Measurements from ENCODE around the gene ATG9A. TPM values are rescaled to one million over a fixed set of nuclear protein-coding genes. Genes with fewer than 3 reads are reported as not detected.

Gene ATG9A
- polyA plus RNA-seq, 1 experiment = 84.3 TPM

GRCh38 chr2:219252900-219253752 lies 23.7 kb upstream of the ATG9A start, which contains the start of gene TUBA4B:
TUBA4B (plus strand) TSS chr2:219253243; CDS start chr2:219253408, 165 bp downstream.
- ChIA-PET POLR2A (interaction anchor here (0.6 to 1.7 kb wide), 8 partner anchors 13 to 258 kb away, joined by 3 to 9 read pairs (median 4); partner anchors contain the start of genes ABCB6 and DNAJB2), CTCF (interaction anchor here (2.5 to 3.1 kb wide), 2 partner anchors 25 to 42 kb away, joined by 16 to 19 read pairs; partner anchors contain the start of gene DNAJB2)
- no peak for DNase-seq (ENCODE audit: low read depth, low spot score)
- TF ChIP-seq CTCF (IDR thresholded peaks at IDR 0.05; ENCODE audit: low read depth, low read length) = no peak
- H3K27ac ChIP-seq (ENCODE audit: low read depth, low read length) = no peak within 1 kb of the TSS
- no peaks in the 10 kb centered on the region for H3K9me3 ChIP-seq (ENCODE audit: control insufficient read depth, insufficient read depth, low read length)
- H3K4me3 ChIP-seq (ENCODE audit: low read depth, low read length) = peak within 1 kb of the TSS; percentile 66
- peaks cover 14% of the 10 kb centered on the region for H3K27me3 ChIP-seq (ENCODE audit: control insufficient read depth, insufficient read depth, low read length)

GRCh38 chr2:219252570-219252899 lies 23.1 kb upstream of the ATG9A start:
- peak overlapping the region; percentile 66 for H3K4me3 ChIP-seq (ENCODE audit: low read depth, low read length)
- H3K9me3 ChIP-seq (ENCODE audit: control insufficient read depth, insufficient read depth, low read length) = no peaks in the 10 kb centered on the region
- no peak overlapping the region for H3K27ac ChIP-seq (ENCODE audit: low read depth, low read length)
- TF ChIP-seq CTCF (IDR thresholded peaks at IDR 0.05; ENCODE audit: low read depth, low read length) = no peak
- POLR2A ChIA-PET = interaction anchor here (0.6 to 1.0 kb wide), 4 partner anchors 13 to 257 kb away, joined by 3 to 7 read pairs (median 4); no protein-coding TSS in a partner anchor
- CTCF ChIA-PET = interaction anchor here (0.9 to 3.3 kb wide), 4 partner anchors 25 to 47 kb away, joined by 3 to 19 read pairs (median 14); partner anchors contain the start of gene DNAJB2
- H3K27me3 ChIP-seq (ENCODE audit: control insufficient read depth, insufficient read depth, low read length) = peaks cover 14% of the 10 kb centered on the region
- DNase-seq (ENCODE audit: low read depth, low spot score) = no peak

- DNase-seq (ENCODE audit: low read depth, low spot score) = no peak
- no peak for TF ChIP-seq CTCF (IDR thresholded peaks at IDR 0.05; ENCODE audit: low read depth, low read length)
- H3K9me3 ChIP-seq (ENCODE audit: control insufficient read depth, insufficient read depth, low read length) = no peaks in the 10 kb centered on the region
- no peak overlapping the region for H3K27ac ChIP-seq (ENCODE audit: low read depth, low read length)
- ChIA-PET CTCF (interaction anchor here (0.9 to 3.3 kb wide), 4 partner anchors 26 to 47 kb away, joined by 3 to 19 read pairs (median 14); partner anchors contain the start of gene DNAJB2), POLR2A (interaction anchor here (1.0 kb wide), 1 partner anchor 45 kb away, joined by 4 read pairs; no protein-coding TSS in a partner anchor)
- no peak overlapping the region for H3K4me3 ChIP-seq (ENCODE audit: low read depth, low read length)
- peaks cover 14% of the 10 kb centered on the region for H3K27me3 ChIP-seq (ENCODE audit: control insufficient read depth, insufficient read depth, low read length)
These were observed 22.6 kb upstream of the ATG9A start for GRCh38 chr2:219252084-219252483.

GRCh38 chr2:219251656-219252055 lies 22.2 kb upstream of the ATG9A start:
- no peaks in the 10 kb centered on the region for H3K9me3 ChIP-seq (ENCODE audit: control insufficient read depth, insufficient read depth, low read length)
- no peak overlapping the region for H3K27ac ChIP-seq (ENCODE audit: low read depth, low read length)
- peaks cover 14% of the 10 kb centered on the region for H3K27me3 ChIP-seq (ENCODE audit: control insufficient read depth, insufficient read depth, low read length)
- ChIA-PET CTCF (interaction anchor here (0.9 to 3.3 kb wide), 4 partner anchors 26 to 48 kb away, joined by 3 to 19 read pairs (median 14); partner anchors contain the start of gene DNAJB2), POLR2A (no interaction called here)
- TF ChIP-seq CTCF (IDR thresholded peaks at IDR 0.05; ENCODE audit: low read depth, low read length) = no peak
- no peak overlapping the region for H3K4me3 ChIP-seq (ENCODE audit: low read depth, low read length)
- no peak for DNase-seq (ENCODE audit: low read depth, low spot score)

All from AG04450 (cell line).